Adipose tissue (tissue), 3 donors: Measurements from ENCODE around the gene AGBL1. TPM values are rescaled to one million over a fixed set of nuclear protein-coding genes. Genes with fewer than 3 reads are reported as not detected.
"Not testable (repeated sequence)": the region's sequence is repeated elsewhere in the genome, so short reads cannot be mapped to it uniquely, and the experiment has no call there.

ENCODE experiments used
- H3K27ac ChIP-seq: one replicate; pipeline ENCODE4 v1.5.1; 2013; ENCODE audit warnings: low read depth, low read length
- WGBS, 3 donors: extraction: QIAGEN DNeasy Blood & Tissue Kit; methylation state at CpG; one replicate each; pipeline ENCODE4 v1.1.7; 2013; 5-methylcytosine and 5-hydroxymethylcytosine counted together
- polyA plus RNA-seq, 3 donors: library from polyadenylated mRNA; stranded (reverse); fragments of 200-250 nt; gene quantifications; one replicate each; pipeline ENCODE4 v1.2.3, GENCODE V29; 2013
- donor health status: healthy with polysubstance abuse.
- donor health status: Bipolar disorder and iron deficiency.
- donor health status: healthy.

Gene AGBL1
- polyA plus RNA-seq, 3 donors: not detected

DNA sequence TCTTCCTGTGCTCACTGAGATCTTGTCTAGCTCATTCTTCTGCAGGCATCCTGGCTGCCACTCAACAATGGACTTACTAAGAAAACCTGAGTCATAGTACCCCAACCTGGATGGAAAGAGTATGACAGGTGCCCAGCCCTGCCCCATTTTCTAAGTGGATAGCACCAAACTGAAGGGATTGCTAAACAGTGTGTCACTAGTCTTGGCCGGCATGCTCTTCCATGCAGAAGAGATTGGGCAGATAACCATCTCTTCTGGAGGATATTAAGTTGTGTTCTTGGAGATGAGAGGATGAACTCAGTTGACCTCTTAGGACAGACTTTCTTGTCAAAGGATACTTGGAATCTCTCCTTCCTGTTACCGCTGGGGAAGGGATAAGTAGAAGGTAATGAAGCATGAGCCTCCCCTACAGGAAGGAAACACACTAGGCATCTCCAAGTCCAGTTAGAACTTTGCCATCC is 797.5 kb downstream of the AGBL1 start:
- 45 to 63% (median 60%) methylated on average over 2 of the region's 2 CpGs for WGBS, 3 donors
- no peak overlapping the region for H3K27ac ChIP-seq

GRCh38 chr15:86878844-86879243 is 799.2 kb downstream of the AGBL1 start:
- 55 to 78% (median 71%) methylated on average over 3 of the region's 3 CpGs for WGBS, 3 donors
- not testable (repeated sequence) for H3K27ac ChIP-seq

DNA sequence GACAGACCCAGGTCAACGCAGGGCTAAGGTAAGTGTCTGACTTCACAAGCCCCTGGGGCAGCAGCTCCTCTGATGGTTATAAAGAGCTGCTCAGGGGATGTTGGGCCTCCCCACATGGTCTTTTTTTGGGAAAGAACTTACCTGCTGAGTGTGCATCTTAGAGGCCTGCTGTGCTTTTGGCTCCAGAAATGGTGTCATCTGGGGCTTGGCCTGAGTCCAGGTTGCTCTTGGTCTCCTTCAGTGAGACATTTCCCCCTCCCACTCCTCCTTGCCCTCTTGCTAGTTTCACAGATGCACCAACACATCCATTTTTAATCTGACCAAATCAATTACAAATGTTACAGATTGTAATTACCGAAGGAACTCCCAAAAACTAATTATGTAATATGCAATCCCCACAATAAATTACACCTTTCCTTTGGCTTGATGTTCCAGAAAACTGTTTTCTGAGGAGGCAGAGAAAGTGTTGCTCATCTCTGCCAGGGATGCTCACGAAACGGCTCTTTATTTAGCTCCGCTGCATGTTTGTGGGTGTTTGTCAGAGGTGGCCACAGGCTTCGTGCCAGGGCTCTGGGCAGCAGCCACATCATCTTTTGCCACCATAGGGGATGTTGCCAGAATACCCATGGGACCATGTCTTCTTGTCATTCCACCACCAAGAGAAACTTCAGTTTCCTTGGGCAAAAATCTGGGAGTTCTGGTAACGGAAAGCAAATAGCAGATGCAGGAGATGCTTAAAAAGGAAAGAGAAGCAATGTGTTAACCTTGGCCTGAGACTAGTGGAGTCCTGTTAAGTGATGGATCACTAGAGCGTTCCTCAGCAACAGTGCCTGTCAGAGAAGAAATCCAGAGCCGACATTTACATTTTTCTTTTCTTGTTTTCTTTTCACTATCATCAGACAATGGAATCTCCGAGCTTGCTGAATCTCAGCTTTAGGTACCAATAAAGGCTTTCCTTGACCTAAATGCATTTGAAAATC is 799.9 kb downstream of the AGBL1 start:
- no peak overlapping the region for H3K27ac ChIP-seq

GRCh38 chr15:86885616-86886015 is 805.9 kb downstream of the AGBL1 start:
- H3K27ac ChIP-seq: no peak overlapping the region
- 46 to 64% (median 53%) methylated on average over 1 of the region's 1 CpG for WGBS, 3 donors

More for the DNA sequence above, 799.9 kb downstream of the AGBL1 start:
- WGBS, 3 donors: 73 to 88% (median 83%) methylated on average over 10 of the region's 10 CpGs

GRCh38 chr15:86892774-86893449 is 813.2 kb downstream of the AGBL1 start:
- 37 to 46% (median 42%) methylated on average over 10 of the region's 10 CpGs for WGBS, 3 donors
- H3K27ac ChIP-seq: no peak overlapping the region

DNA sequence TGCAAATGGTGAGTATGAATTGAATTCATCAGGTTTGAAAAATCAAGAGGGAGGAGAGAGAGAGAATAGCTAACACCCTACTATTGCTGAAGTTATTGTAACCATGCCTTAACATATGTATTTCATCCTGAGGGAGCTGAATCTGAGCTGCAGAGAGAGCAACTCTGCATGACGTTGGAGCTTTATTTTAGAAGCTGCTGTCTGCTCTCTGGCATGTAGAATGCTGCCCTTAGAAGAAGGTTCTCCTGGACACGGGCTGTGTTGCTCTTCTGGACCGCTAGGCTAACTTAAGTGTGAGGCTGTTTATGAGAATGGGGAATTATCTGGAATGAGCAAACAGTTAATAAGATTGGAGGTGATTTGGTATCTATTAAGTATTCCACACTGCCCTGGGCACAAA is 814.6 kb downstream of the AGBL1 start:
- 58 to 74% (median 73%) methylated on average over 3 of the region's 3 CpGs for WGBS, 3 donors
- H3K27ac ChIP-seq: no peak overlapping the region

DNA sequence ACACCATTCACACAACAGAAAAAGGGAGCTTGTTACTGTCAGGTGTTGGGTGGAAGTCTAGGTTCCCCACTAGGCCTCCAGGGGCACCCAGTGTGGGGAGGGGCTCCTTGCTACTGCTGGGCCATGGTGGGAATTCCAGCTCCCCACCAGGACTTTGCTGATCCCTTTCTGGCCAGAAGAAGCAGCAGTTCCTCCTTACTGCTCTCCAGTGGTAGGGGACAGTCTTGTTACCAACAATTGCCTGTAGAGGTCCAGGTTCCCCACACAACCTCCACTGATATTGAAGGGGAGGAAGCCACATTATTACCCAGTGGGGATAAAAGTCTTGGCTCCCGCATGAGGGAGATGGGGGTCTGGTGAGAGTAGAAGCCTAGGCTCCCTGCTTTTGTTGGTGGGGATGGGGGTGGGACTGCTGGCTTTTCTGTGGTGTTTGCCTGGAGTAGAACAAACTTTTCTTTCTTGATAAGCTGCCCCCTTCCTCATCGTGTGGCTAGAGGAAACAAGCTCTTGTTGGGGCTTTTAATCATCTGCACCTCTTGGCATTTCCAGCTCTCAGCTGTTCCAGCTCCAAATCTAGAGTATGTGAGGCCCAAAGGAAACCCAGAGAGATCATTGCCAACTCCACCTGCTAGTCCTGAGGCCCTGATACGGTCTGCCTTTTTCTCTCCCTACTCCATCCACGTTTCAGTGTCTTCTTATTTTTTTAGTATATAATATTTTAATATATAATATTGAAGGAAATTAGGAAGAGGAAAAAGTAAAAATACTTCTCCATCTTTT is 824.2 kb downstream of the AGBL1 start:
- no peak overlapping the region for H3K27ac ChIP-seq
- 36 to 43% (median 39%) methylated on average over 4 of the region's 4 CpGs for WGBS, 3 donors

DNA sequence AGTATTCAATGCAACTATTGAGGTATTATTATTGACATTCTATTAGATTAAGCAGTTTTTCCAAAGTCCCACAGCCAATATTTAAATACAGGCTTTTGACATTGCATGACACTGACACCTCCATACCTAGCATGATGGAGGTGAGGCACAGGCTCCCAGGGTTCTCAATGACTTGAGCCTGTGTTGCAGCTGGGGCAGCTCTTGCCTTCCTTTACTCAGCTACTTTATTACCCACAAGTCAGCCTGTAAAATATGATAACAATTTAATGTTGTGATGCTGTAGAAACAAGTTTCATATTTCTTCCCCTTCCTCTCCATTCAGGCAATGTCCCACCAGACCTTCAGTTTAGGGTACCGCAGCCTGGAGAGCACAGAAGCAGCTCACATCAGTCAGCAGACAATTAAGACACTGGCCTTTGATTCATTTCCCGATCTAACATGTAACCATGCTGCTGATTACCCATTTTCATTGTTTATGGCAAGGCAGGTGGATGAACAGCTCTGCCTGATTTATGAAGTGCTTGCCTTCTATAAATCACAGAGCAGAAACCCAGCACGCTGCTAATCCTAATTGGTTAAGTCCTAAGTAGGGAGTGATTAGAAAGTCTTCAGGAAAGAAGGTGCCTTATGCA is 826.1 kb downstream of the AGBL1 start:
- H3K27ac ChIP-seq: no peak overlapping the region
- 49 to 67% (median 53%) methylated on average over 3 of the region's 3 CpGs for WGBS, 3 donors

DNA sequence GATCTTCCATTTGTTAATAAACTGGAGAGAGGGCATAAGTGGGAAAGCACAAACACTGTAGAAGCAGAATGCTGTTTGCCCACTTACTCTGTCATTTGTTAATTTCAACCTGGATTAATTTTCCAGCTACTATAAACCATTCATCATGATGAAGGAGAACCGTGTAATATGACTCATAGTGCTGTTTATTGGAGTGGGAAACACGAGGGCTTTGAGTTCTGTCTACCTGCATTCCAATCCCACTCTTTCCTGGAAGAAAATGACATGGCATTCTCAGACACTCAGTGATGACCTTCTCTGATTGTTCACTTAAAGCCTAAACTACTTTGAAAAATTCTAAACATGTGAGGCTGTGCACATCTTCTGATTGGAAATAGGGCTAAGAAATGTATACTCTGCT is 826.7 kb downstream of the AGBL1 start:
- H3K27ac ChIP-seq: no peak overlapping the region
- WGBS, 3 donors: 5 to 46% (median 26%) methylated on average over 2 of the region's 2 CpGs

DNA sequence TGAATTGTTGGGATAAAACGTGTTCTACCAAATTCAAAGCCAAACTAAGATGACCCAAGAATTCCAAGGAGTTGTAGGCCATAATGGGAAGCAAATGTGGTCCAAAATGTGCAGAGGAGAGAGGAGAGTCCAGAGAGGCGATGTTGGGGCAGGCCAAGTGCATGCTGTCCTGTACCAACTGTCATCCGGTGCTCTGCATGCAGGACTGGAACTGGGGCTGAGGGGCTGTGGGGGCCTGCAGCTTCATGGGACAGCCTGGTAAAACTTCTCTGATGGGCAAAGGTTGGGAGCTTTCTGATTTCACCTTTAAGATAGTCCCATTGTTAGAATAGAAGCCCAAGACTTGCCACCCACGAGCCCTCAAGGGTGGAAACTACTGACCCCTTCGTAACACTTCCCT is 831.4 kb downstream of the AGBL1 start:
- whole genome bisulfite sequencing, 3 donors: 53 to 77% (median 71%) methylated on average over 5 of the region's 5 CpGs
- no peak overlapping the region for H3K27ac ChIP-seq

DNA sequence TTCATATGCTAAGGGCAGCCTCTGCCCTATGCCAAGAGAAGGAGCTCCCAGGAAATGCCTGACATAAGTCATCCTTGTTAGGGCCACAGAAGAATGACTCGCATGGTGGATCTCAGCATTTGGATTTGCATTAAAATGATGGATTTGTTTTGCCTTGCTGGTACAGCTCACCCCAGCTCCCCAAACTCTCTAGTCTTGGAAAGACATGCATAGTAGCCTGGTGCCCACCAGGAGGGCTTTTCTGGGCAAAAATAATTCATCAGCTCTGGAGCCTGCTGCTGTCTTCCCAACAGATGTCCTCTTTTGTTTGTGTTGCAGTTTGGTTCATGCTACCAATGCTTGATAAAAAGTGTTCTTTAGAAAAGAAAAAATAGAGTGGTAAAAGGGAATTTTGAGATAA is 833.0 kb downstream of the AGBL1 start:
- 90 to 96% (median 94%) methylated on average over 1 of the region's 1 CpG for WGBS, 3 donors

GRCh38 chr15:86915811-86916331 is 836.2 kb downstream of the AGBL1 start:
- 14 to 21% (median 20%) methylated on average over 12 of the region's 12 CpGs for WGBS, 3 donors
- no peak overlapping the region for H3K27ac ChIP-seq

More for the DNA sequence above, 833.0 kb downstream of the AGBL1 start:
- no peak overlapping the region for H3K27ac ChIP-seq

DNA sequence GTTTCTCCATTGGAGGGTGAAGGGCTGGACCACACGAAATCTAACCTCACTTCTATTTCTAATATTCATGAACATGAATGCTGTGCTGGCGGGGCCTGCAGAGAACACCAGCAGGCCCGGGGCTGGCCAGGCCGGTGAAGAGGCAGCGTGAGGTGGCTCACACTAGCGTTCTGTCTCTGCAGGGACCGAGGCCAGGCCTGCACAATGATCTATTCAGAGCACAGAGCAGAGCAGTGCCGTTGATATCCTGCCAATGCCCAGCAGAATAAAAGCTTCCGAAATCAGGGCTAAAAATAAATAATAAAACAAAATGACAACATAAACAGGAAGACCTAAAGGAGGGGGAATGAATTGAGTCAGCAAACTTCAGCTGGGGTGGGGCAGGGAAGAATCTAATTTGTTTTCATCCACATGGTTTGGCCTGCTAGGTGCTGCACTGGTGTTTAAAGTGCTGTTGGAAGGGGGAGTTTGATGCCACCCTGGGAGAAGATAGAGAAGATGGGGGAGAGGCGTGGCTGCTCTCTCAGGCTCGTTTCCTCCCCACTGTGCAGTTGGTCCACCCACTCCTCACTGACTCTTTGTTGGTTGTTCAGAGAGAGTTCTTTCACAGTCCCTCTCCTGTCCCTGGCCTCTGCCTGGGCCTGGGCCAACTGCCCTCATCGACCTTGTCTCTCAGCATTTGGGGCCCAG is 837.1 kb downstream of the AGBL1 start:
- WGBS, 3 donors: 48 to 59% (median 56%) methylated on average over 12 of the region's 12 CpGs

DNA sequence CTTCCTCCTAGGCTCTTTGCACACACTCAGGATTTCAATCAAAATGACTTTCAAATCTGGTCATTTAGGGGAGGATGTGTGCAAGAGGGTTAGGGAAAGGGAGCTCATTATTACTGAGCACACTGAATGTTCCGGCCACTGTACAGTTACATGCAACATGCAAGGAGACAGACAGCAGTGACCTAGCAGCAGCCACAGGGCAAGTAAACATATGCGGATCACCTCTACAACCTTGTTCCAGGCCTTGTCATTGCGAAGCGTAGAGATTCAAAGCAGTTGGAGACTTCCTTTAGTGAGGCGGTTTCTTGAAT is 837.6 kb downstream of the AGBL1 start:
- WGBS, 3 donors: 88 to 90% (median 89%) methylated on average over 5 of the region's 5 CpGs
- H3K27ac ChIP-seq: no peak overlapping the region

More for the DNA sequence above, 837.1 kb downstream of the AGBL1 start:
- no peak overlapping the region for H3K27ac ChIP-seq

- H3K27ac ChIP-seq: no peak overlapping the region
- WGBS, 3 donors: 48 to 62% (median 59%) methylated on average over 4 of the region's 4 CpGs
Observed at GRCh38 chr15:86919581-86919980, 839.9 kb downstream of the AGBL1 start.

- WGBS, 3 donors: 85 to 95% (median 89%) methylated on average over 2 of the region's 2 CpGs
- no peak overlapping the region for H3K27ac ChIP-seq
Observed at GRCh38 chr15:86929461-86929860, 849.8 kb downstream of the AGBL1 start.

GRCh38 chr15:86932456-86932855 is 852.8 kb downstream of the AGBL1 start:
- 70 to 76% (median 73%) methylated on average over 4 of the region's 4 CpGs for WGBS, 3 donors
- no peak overlapping the region for H3K27ac ChIP-seq

DNA sequence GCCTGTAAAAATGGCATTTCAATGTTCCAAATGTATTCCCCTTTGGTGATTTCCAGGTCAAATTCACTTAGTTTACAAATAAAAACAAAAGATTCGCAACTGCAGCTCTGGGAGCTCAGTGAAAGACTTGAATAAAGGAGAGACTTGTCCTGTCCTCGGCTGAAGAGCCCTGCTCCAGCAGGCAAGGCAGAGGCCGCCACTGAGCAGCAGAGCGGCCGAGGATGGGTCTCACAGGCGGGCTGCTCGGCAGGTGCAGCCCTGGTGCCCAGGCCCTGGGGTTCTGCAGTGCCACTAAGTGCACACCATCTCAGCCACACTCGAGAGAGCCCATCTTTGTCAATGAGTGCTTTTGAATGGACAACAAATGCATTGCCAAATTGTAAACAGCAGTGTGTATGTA is 856.2 kb downstream of the AGBL1 start:
- no peak overlapping the region for H3K27ac ChIP-seq
- 43 to 73% (median 71%) methylated on average over 8 of the region's 8 CpGs for WGBS, 3 donors
